HL-60 (cell line): ENCODE measurements around the gene KIAA0586.
"Not testable (repeated sequence)": the region's sequence is repeated elsewhere in the genome, so short reads cannot be mapped to it uniquely, and the experiment has no call there.

ENCODE experiments used
- DNase-seq, 2 experiments: peaks; one replicate each; pipeline ENCODE4 v3.0.0-alpha.2; 2010 to 2020; ENCODE audit warnings: low read depth in 1 of 2, low spot score in 1 of 2
- H3K27ac ChIP-seq: fragments of 250-450 bp; sonication (Bioruptor Pico); replicated peaks from 2 replicates; pipeline ENCODE4 v1.5.1; 2020; ENCODE audit warnings: mild to moderate bottlenecking, moderate library complexity
- H3K27me3 ChIP-seq: fragments of 250-450 bp; sonication (Bioruptor Pico); 2 replicates; pipeline ENCODE4 v1.5.1; 2021; ENCODE audit warnings: mild to moderate bottlenecking, moderate library complexity; ENCODE audit not compliant: insufficient read depth, poor library complexity, severe bottlenecking
- H3K4me3 ChIP-seq: replicated peaks from 2 replicates; pipeline ENCODE4 v1.5.1; 2011; ENCODE audit warnings: mild to moderate bottlenecking, control low read depth, low read length; ENCODE audit not compliant: insufficient read depth
- GABPA ChIP-seq: IDR thresholded peaks from 2 replicates; pipeline ENCODE4 v1.6.1; 2012; ENCODE audit warnings: low read depth
- POLR2AphosphoS5 ChIP-seq: IDR thresholded peaks from 2 replicates; pipeline ENCODE4 v1.6.1; 2012; ENCODE audit warnings: low read depth
- SPI1 ChIP-seq: IDR thresholded peaks from 2 replicates; pipeline ENCODE4 v1.6.1; 2012; ENCODE audit warnings: low read depth, mild to moderate bottlenecking, borderline replicate concordance
- TF ChIP-seq, protein P1 (sequence below): IDR thresholded peaks from 2 replicates; pipeline ENCODE4 v1.6.1; 2012; ENCODE audit warnings: low read depth; ENCODE audit not compliant: insufficient replicate concordance
- TF ChIP-seq, protein P2 (sequence below): IDR thresholded peaks from one replicate; pipeline ENCODE4 v1.5.1; 2011; ENCODE audit warnings: low read length, control low read depth, inconsistent platforms; ENCODE audit not compliant: insufficient read depth

KIAA0586 gene

DNA sequence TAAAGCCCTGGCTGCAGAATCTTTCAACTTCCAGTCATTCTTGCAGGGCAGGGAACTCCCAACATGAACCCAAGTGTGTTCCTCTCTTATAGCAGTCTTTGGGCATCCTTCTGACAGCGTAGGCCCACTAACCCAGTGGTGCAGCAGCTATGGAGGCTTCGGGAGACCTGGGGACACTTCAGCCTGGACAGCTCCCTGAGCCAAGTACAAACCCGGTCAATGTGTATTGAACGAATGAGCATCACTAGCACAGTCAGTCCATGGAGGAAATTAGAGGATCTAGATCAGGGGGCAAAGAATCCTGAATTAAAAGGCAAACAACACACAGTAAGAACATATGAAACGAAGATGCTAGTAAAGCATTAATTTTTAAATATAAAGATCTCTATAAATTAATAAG lies 41.8 kb downstream of the KIAA0586 start:
- no peak for TF ChIP-seq POLR2AphosphoS5
- TF ChIP-seq GABPA = no peak
- TF ChIP-seq, protein P1, sequence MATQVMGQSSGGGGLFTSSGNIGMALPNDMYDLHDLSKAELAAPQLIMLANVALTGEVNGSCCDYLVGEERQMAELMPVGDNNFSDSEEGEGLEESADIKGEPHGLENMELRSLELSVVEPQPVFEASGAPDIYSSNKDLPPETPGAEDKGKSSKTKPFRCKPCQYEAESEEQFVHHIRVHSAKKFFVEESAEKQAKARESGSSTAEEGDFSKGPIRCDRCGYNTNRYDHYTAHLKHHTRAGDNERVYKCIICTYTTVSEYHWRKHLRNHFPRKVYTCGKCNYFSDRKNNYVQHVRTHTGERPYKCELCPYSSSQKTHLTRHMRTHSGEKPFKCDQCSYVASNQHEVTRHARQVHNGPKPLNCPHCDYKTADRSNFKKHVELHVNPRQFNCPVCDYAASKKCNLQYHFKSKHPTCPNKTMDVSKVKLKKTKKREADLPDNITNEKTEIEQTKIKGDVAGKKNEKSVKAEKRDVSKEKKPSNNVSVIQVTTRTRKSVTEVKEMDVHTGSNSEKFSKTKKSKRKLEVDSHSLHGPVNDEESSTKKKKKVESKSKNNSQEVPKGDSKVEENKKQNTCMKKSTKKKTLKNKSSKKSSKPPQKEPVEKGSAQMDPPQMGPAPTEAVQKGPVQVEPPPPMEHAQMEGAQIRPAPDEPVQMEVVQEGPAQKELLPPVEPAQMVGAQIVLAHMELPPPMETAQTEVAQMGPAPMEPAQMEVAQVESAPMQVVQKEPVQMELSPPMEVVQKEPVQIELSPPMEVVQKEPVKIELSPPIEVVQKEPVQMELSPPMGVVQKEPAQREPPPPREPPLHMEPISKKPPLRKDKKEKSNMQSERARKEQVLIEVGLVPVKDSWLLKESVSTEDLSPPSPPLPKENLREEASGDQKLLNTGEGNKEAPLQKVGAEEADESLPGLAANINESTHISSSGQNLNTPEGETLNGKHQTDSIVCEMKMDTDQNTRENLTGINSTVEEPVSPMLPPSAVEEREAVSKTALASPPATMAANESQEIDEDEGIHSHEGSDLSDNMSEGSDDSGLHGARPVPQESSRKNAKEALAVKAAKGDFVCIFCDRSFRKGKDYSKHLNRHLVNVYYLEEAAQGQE = no peak
- TF ChIP-seq, protein P2, sequence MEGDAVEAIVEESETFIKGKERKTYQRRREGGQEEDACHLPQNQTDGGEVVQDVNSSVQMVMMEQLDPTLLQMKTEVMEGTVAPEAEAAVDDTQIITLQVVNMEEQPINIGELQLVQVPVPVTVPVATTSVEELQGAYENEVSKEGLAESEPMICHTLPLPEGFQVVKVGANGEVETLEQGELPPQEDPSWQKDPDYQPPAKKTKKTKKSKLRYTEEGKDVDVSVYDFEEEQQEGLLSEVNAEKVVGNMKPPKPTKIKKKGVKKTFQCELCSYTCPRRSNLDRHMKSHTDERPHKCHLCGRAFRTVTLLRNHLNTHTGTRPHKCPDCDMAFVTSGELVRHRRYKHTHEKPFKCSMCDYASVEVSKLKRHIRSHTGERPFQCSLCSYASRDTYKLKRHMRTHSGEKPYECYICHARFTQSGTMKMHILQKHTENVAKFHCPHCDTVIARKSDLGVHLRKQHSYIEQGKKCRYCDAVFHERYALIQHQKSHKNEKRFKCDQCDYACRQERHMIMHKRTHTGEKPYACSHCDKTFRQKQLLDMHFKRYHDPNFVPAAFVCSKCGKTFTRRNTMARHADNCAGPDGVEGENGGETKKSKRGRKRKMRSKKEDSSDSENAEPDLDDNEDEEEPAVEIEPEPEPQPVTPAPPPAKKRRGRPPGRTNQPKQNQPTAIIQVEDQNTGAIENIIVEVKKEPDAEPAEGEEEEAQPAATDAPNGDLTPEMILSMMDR = no peak
- no peak for TF ChIP-seq SPI1
- H3K4me3 ChIP-seq = no peak overlapping the region
- no peaks in the 10 kb centered on the region for H3K27me3 ChIP-seq
- H3K27ac ChIP-seq = no peak overlapping the region
- DNase-seq = no peak

DNA sequence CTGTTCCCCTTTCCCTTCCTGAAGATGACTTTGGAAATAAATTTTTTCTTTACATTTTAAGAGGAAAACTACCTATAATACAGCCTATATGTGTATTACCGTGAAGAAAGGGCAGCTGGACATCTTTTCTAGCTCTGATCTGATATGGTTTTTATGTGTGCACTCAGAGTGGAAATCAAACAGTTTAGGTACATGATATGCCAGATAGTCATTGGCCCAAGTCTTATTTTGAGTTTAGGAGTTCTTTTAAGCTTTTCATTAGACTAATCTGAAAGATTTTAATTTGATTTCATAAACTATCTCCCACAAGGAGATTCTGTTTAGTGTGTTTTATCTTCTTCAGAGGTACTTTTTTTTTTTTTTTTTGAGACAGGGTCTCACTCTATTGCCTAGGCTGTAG lies 48.8 kb downstream of the KIAA0586 start:
- H3K4me3 ChIP-seq = no peak overlapping the region
- no peaks in the 10 kb centered on the region for H3K27me3 ChIP-seq
- no peak for TF ChIP-seq GABPA
- TF ChIP-seq, protein P2 = no peak
- TF ChIP-seq, protein P1 = no peak
- no peak for TF ChIP-seq POLR2AphosphoS5
- TF ChIP-seq SPI1 = no peak
- no peak for DNase-seq
- H3K27ac ChIP-seq = no peak overlapping the region

DNA sequence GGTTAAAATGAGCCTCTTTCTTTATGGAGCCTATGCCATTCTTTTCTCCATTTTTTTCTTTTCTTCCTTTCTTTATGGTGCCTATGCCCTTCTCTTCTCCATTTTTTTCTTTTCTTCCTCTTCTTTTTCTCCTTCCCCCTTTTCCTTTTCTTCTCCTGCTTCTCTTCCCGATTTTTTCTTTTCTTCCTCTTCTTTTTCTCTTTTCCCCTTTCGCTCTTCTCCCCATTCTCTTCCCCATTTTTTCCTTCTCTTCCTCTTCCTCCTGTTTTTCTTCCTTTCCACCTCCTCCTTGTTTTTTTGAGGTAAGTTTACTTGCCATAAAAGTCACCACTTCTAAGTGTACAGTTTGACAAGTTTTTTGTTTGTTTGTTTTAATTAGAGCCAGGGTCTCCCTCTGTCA lies 50.1 kb downstream of the KIAA0586 start:
- H3K4me3 ChIP-seq = no peak overlapping the region
- no peaks in the 10 kb centered on the region for H3K27me3 ChIP-seq
- no peak for DNase-seq
- no peak overlapping the region for H3K27ac ChIP-seq
- TF ChIP-seq, protein P1 = no peak
- TF ChIP-seq GABPA = no peak
- TF ChIP-seq, protein P2 = no peak
- no peak for TF ChIP-seq SPI1
- TF ChIP-seq POLR2AphosphoS5 = no peak

DNA sequence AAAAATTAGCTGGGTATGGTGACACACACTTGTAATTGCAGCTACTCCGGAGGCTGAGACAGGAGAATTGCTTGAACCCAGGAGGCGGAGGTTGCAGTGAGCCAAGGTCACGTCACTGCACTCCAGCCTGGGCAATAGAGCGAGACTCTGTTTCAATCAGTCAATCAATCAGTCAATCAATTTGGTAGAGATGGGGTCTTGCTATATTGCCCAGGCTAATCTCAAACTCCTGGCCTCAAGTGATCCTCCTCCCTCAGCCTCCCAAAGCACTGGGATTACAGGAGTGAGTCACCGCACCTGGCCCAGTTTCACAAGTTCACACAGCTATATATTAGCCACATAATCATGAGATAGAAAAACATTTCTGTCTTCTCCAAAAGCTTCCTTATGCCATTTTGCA lies 50.8 kb downstream of the KIAA0586 start:
- not testable (repeated sequence) for H3K4me3 ChIP-seq, H3K27me3 ChIP-seq, H3K27ac ChIP-seq, DNase-seq
